Heart left ventricle (tissue), 16 donors: ENCODE results near the gene ARHGAP33. TPM values are rescaled to one million over a fixed set of nuclear protein-coding genes. Genes with fewer than 3 reads are reported as not detected.
"Not testable (repeated sequence)": the region's sequence is repeated elsewhere in the genome, so short reads cannot be mapped to it uniquely, and the experiment has no call there.

Source experiments
- ATAC-seq, 4 donors: fragments of 200-7000 bp; cut with Tn5 transposase; one replicate each; pipeline ENCODE4 v1.9.1; 2020 to 2022; ENCODE audit warnings: moderate library complexity in 4 of 4, mild to moderate bottlenecking in 3 of 4, moderate number of reproducible peaks in 1 of 4
- DNase-seq, 5 donors: peaks; one replicate each; pipeline ENCODE4 v3.0.0-alpha.2; 2020
- H3K27ac ChIP-seq, 12 donors: fragments of 200-600 bp; sonication (generic) in 4 of 12; one replicate each; pipeline versions ENCODE4 v1.5.0 to v1.8.0; 2016 to 2022; ENCODE audit warnings: mild to moderate bottlenecking in 2 of 12
- H3K27me3 ChIP-seq, 9 donors: fragments of 200-600 bp; sonication (generic) in 2 of 9; one replicate each; pipeline versions ENCODE4 v1.5.1 to v1.8.0; 2016 to 2022; ENCODE audit warnings: mild to moderate bottlenecking in 3 of 9
- H3K36me3 ChIP-seq, 9 donors: fragments of 200-600 bp; sonication (generic) in 2 of 9; one replicate each; pipeline versions ENCODE4 v1.5.0 to v1.8.0; 2018 to 2022; ENCODE audit warnings: mild to moderate bottlenecking in 2 of 9
- H3K4me1 ChIP-seq, 12 donors: fragments of 200-600 bp; sonication (generic) in 4 of 12; one replicate each; pipeline versions ENCODE4 v1.5.0 to v1.8.0; 2016 to 2022; ENCODE audit warnings: mild to moderate bottlenecking in 3 of 12
- H3K4me3 ChIP-seq, 12 donors: fragments of 200-600 bp; sonication (generic) in 4 of 12; one replicate each; pipeline versions ENCODE4 v1.5.0 to v1.8.0; 2017 to 2022; ENCODE audit warnings: mild to moderate bottlenecking in 9 of 12, moderate library complexity in 4 of 12
- H3K9me3 ChIP-seq, 12 donors: fragments of 200-600 bp; sonication (generic) in 4 of 12; one replicate each; pipeline versions ENCODE4 v1.5.0 to v1.8.0; 2016 to 2022; ENCODE audit warnings: mild to moderate bottlenecking in 1 of 12
- POLR2A ChIP-seq, 2 donors: fragments of 450-650 bp; IDR thresholded peaks; one replicate each; pipeline ENCODE4 v1.6.1; 2017; ENCODE audit warnings: antibody characterized with exemption in 2 of 2, mild to moderate bottlenecking in 2 of 2, moderate library complexity in 2 of 2
- WGBS, 4 donors: extraction: QIAGEN DNeasy Blood & Tissue Kit in 2 of 4; methylation state at CpG; one replicate each; pipeline versions ENCODE4 v1.1.5 to v1.1.7; 2013 to 2018; 5-methylcytosine and 5-hydroxymethylcytosine counted together
- intact Hi-C, 10 donors: fragments of 100-400 bp; cut with DNase I; formaldehyde crosslinking; loops; one replicate each; pipeline versions ENCODE4 v1.11.1 to v1.14.2; 2022
- polyA plus RNA-seq, 2 donors: library from polyadenylated mRNA; stranded (reverse); fragments of 200-250 nt; gene quantifications; one replicate each; pipeline ENCODE4 v1.2.3, GENCODE V29; 2013
- total RNA-seq, 9 donors: library from RNA; depleted of rRNA in 2 of 9; stranded (reverse); fragments of >200 nt in 2 of 9; fragmentation: NEBNext Ultra II Directional in 3 of 9; extraction: Animal tissue kit (Norgen Biotek cat#: 25700) in 3 of 9; gene quantifications; one replicate each; pipeline versions ENCODE4 v1.1.0 to v1.2.4, GENCODE V29; 2016 to 2023
- TF ChIP-seq, protein P1 (sequence below), 12 donors: fragments of 200-600 bp; sonication (generic) in 4 of 12; IDR thresholded peaks; one replicate each; pipeline versions ENCODE4 v1.5.0 to v1.8.0; 2018 to 2022; ENCODE audit warnings: antibody characterized with exemption in 12 of 12, mild to moderate bottlenecking in 5 of 12
- donor health status: ischemic (EF 13 %, LVEDD 7.1; RV severe dilation, severe dysfunction).
- donor health status: healthy with polysubstance abuse.
- donor health status: DM: no; HTN: yes; CAD: no.
- donor health status: DM: no; HTN: no; CAD: no.
- donor health status: ischemic (EF 25% LVEDD 6.9; RV normal size, moderate dysfunction).
- donor health status: ischemic (EF 25% LVEDD 5.7; RV mildly dilated, moderate dysfunction).
- donor health status: healthy.
- donor health status: DM: yes; HTN: yes; CAD: no.
- donor health status: ischemic (EF 35%, LVEDD 5.7; RV mildly dilated, moderate dysfunction).
- donor health status: nonischemic (EF 11% LVEDD 7.7; RV severe dilation, severe dysfunction).
- donor health status: DM: yes; HTN: yes; CAD: no.
- donor health status: PGD.
- donor health status: ischemic (EF 29% LVEDD 5.4; RV normal size, mild dysfunction).
- donor health status: nonischemic (EF 23%, LVEDD 6.1; RV moderate dilation, normal function).

The ARHGAP33 gene
- total and polyA plus RNA-seq, 11 donors = 0.50 to 7.8 (median 3.4) TPM

GRCh38 chr19:35791814-35792279 is 16.5 kb downstream of the ARHGAP33 start:
- Histone ChIP-seq H3K4me1 (no peaks in the 10 kb centered on the region), H3K4me3 (no peak overlapping the region), H3K36me3 (no peaks in the 10 kb centered on the region), H3K9me3 (no peaks in the 10 kb centered on the region), H3K27ac (no peak overlapping the region), H3K27me3 (peaks cover 0 to 14% (median 5%) of the 10 kb centered on the region in 9 donors)
- ATAC-seq (no peak), DNase-seq (no peak)
- TF ChIP-seq, protein P1, sequence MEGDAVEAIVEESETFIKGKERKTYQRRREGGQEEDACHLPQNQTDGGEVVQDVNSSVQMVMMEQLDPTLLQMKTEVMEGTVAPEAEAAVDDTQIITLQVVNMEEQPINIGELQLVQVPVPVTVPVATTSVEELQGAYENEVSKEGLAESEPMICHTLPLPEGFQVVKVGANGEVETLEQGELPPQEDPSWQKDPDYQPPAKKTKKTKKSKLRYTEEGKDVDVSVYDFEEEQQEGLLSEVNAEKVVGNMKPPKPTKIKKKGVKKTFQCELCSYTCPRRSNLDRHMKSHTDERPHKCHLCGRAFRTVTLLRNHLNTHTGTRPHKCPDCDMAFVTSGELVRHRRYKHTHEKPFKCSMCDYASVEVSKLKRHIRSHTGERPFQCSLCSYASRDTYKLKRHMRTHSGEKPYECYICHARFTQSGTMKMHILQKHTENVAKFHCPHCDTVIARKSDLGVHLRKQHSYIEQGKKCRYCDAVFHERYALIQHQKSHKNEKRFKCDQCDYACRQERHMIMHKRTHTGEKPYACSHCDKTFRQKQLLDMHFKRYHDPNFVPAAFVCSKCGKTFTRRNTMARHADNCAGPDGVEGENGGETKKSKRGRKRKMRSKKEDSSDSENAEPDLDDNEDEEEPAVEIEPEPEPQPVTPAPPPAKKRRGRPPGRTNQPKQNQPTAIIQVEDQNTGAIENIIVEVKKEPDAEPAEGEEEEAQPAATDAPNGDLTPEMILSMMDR (IDR thresholded peaks at IDR 0.05) = no peak
- TF ChIP-seq POLR2A (IDR thresholded peaks at IDR 0.05) = no peak
- 83 to 90% (median 85%) methylated on average over 4 to 9 of the region's 9 CpGs for WGBS, 4 donors
- intact Hi-C loops = no loop called here

DNA sequence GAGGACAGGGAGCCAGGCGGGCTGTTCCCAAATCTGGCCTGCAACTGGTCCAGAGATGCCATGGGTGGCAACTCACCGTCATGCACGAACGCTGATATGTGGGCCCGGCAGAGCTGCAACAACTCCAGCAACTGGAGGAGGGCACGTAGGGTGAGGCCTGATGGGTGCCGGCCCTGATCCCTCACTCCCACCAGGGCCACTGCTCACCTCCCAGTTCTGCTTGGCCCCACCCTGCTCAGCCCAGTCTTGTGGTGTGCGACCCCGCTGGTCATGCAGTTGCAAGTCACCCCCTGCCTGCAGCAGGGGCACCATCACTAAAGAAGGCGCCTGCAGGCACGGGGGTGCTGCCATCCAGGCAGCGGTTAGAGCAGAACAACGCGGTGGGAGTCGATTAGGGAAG is 16.9 kb downstream of the ARHGAP33 start:
- no peak overlapping the region for H3K27ac ChIP-seq
- no peaks in the 10 kb centered on the region for H3K9me3 ChIP-seq
- H3K4me1 ChIP-seq = peaks cover 0 to 2% (median 0%) of the 10 kb centered on the region in 12 donors
- ATAC-seq (no peak), DNase-seq (no peak)
- TF ChIP-seq, protein P1 (IDR thresholded peaks at IDR 0.05) = no peak
- no peak for TF ChIP-seq POLR2A (IDR thresholded peaks at IDR 0.05)
- no peaks in the 10 kb centered on the region for H3K36me3 ChIP-seq
- H3K4me3 ChIP-seq = no peak overlapping the region
- WGBS, 4 donors = 79 to 83% (median 82%) methylated on average over 8 to 15 of the region's 15 CpGs
- intact Hi-C loops = no loop called here
- peaks cover 0 to 18% (median 9%) of the 10 kb centered on the region in 9 donors for H3K27me3 ChIP-seq

GRCh38 chr19:35792888-35793287 is 17.5 kb downstream of the ARHGAP33 start:
- DNase-seq (no peak), ATAC-seq (no peak)
- Histone ChIP-seq H3K9me3 (no peaks in the 10 kb centered on the region), H3K27me3 (peaks cover 3 to 22% (median 14%) of the 10 kb centered on the region in 9 donors), H3K27ac (no peak overlapping the region), H3K36me3 (no peaks in the 10 kb centered on the region), H3K4me3 (no peak overlapping the region), H3K4me1 (peaks cover 0 to 7% (median 0%) of the 10 kb centered on the region in 12 donors)
- intact Hi-C loops = no loop called here
- TF ChIP-seq POLR2A (IDR thresholded peaks at IDR 0.05) = no peak
- TF ChIP-seq, protein P1 (IDR thresholded peaks at IDR 0.05) = no peak
- WGBS, 4 donors = 74 to 80% (median 75%) methylated on average over 8 of the region's 8 CpGs

DNA sequence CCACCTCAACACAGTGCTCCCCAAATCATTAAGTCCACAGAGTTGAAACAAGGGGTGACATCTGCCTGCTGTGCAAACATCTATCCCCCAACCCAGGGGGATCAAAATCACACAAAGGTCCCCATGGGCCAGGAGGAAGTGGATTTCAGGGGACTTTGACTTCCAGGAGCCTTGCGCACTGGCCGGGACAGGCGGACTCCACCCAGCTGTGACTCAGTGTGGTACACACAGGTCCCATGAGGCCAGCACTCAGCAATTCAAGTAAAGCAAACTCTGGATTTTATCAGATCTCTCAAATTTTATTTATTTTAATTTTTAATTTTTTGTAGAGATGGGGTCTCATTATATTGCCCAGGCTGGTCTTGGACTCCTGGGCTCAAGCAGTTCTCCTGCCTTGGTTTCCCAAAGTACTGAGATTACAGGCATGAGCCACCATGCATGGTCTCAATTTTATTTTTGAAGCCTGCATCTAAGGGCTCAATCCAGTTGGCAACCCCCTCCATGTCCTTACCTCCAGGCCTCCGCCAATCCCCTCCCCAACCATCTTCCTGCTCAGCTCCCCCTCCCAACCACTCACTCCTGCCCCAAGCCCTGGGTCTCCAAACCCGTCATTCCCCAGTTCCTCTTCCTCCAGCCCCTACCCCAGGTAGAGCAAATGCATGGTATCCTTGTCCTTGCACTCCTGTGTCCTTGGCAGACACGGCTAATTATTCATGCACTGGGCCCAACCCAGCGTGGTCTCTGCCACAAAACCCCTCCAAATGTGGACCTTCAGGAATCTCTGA is 18.2 kb downstream of the ARHGAP33 start:
- H3K36me3 ChIP-seq = no peaks in the 10 kb centered on the region
- WGBS, 4 donors = 67 to 79% (median 72%) methylated on average over 7 of the region's 7 CpGs
- intact Hi-C loops = no loop called here
- H3K27me3 ChIP-seq = peaks cover 3 to 29% (median 18%) of the 10 kb centered on the region in 9 donors
- H3K27ac ChIP-seq = no peak overlapping the region
- H3K9me3 ChIP-seq = no peaks in the 10 kb centered on the region
- no peak overlapping the region for H3K4me3 ChIP-seq
- ATAC-seq = no peak
- H3K4me1 ChIP-seq = peaks cover 0 to 7% (median 0%) of the 10 kb centered on the region in 12 donors
- TF ChIP-seq, protein P1 (IDR thresholded peaks at IDR 0.05) = no peak
- TF ChIP-seq POLR2A (IDR thresholded peaks at IDR 0.05) = no peak
- no peak for DNase-seq

- H3K27ac ChIP-seq, H3K36me3 ChIP-seq, H3K9me3 ChIP-seq, H3K4me3 ChIP-seq, intact Hi-C loops, ATAC-seq, H3K4me1 ChIP-seq, DNase-seq: not testable (repeated sequence)
- H3K27me3 ChIP-seq = peaks cover 3 to 46% (median 20%) of the 10 kb centered on the region in 9 donors
- 85 to 93% (median 90%) methylated on average over 1 of the region's 1 CpG for WGBS, 4 donors
Observed at GRCh38 chr19:35795564-35795963, 20.2 kb downstream of the ARHGAP33 start.
